GM12892 (cell line): ENCODE data around the gene RHBDL1.

Experiments
- POLR2A ChIP-seq: IDR thresholded peaks from 2 replicates; pipeline ENCODE4 v1.6.1; 2011; ENCODE audit warnings: low read depth, low read length, control low read depth
- TAF1 ChIP-seq: IDR thresholded peaks from 2 replicates; pipeline ENCODE4 v1.6.1; 2011; ENCODE audit warnings: low read depth, mild to moderate bottlenecking, control low read depth, low read length, borderline replicate concordance

- TF ChIP-seq POLR2A = peak; percentile 68
- TF ChIP-seq TAF1 = no peak; the same call in 1 of the 2 replicates
Measured at GRCh38 chr16:636206-637080, 39.0 kb upstream of the RHBDL1 start, which contains the start of gene METTL26.
